AG04450 (cell line): ENCODE results near the gene SLC17A1. TPM values are rescaled to one million over a fixed set of nuclear protein-coding genes. Genes with fewer than 3 reads are reported as not detected.

ENCODE experiments used
- CTCF ChIA-PET: fragments of 300-600, 350-600 bp; formaldehyde crosslinking; extraction: SDS; loops from one replicate; lab custom pipeline; 2022; ENCODE audit warnings: antibody characterized with exemption, inconsistent platforms; lab: Charles Lee
- POLR2A ChIA-PET: fragments of 350-600 bp; formaldehyde crosslinking; extraction: SDS; loops from one replicate; lab custom pipeline; 2021; ENCODE audit warnings: antibody characterized with exemption, inconsistent platforms; lab: Yijun Ruan, JAX
- DNase-seq: peaks from one replicate; pipeline ENCODE4 v3.0.0-alpha.2; 2011; ENCODE audit warnings: low read depth, low spot score
- H3K27ac ChIP-seq: one replicate; pipeline ENCODE4 v1.5.1; 2012; ENCODE audit warnings: low read depth, low read length, control low read depth
- H3K27me3 ChIP-seq: one replicate; pipeline ENCODE4 v1.6.0; 2012; ENCODE audit warnings: low read length; ENCODE audit not compliant: control insufficient read depth, insufficient read depth
- H3K4me3 ChIP-seq: 2 replicates; pipeline ENCODE4 v1.5.1; 2011; ENCODE audit warnings: mild to moderate bottlenecking, low read depth, low read length, control low read depth
- H3K9me3 ChIP-seq: 2 replicates; pipeline ENCODE4 v1.5.1; 2012; ENCODE audit warnings: low read length; ENCODE audit not compliant: control insufficient read depth, insufficient read depth
- polyA plus RNA-seq: library from polyadenylated mRNA; depleted of rRNA; stranded (reverse); fragments of >200 nt; gene quantifications from 2 replicates; pipeline ENCODE4 v1.2.3, GENCODE V29; 2011
- TF ChIP-seq, protein P1 (sequence below): IDR thresholded peaks from 2 replicates; pipeline ENCODE4 v1.5.1; 2011; ENCODE audit warnings: low read depth, low read length, control low read depth, inconsistent platforms

Gene SLC17A1
- polyA plus RNA-seq, 1 experiment: not detected

DNA sequence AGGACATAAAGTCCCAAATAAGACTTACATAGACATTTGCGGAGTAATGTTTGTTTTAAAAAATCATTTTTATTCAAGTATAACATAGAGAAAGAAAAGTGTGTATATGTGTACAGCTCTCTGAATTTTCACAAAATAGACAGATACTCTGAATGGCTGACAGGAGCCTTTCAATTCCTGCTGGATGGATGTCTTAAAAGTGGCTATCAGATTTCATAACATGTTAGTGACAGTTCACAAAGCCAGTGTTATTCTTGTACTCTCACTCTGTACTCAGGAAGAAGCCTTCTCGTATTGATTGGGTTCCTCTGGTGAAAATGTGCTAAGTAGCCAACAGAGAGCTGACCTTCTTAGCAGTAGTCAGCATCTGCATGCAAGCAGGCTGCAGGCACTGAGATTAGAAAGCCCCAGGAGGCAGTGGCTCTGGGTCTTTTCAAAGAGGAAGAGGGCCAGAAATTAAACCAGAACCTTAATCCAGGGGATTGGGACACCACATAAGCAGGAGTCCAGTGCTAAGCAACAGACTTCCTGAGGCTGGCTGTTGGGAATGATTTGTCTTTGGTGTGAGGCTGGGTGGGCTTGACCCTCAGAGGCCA is 57.6 kb downstream of the SLC17A1 start:
- H3K27ac ChIP-seq: no peak overlapping the region
- DNase-seq: no peak
- H3K9me3 ChIP-seq: no peaks in the 10 kb centered on the region
- H3K27me3 ChIP-seq: no peaks in the 10 kb centered on the region
- H3K4me3 ChIP-seq: no peak overlapping the region
- ChIA-PET POLR2A (no interaction called here), CTCF (interaction anchor here (1.2 kb wide), 1 partner anchor 15 kb away, joined by 3 read pairs; no protein-coding TSS in a partner anchor)
- TF ChIP-seq, protein P1, sequence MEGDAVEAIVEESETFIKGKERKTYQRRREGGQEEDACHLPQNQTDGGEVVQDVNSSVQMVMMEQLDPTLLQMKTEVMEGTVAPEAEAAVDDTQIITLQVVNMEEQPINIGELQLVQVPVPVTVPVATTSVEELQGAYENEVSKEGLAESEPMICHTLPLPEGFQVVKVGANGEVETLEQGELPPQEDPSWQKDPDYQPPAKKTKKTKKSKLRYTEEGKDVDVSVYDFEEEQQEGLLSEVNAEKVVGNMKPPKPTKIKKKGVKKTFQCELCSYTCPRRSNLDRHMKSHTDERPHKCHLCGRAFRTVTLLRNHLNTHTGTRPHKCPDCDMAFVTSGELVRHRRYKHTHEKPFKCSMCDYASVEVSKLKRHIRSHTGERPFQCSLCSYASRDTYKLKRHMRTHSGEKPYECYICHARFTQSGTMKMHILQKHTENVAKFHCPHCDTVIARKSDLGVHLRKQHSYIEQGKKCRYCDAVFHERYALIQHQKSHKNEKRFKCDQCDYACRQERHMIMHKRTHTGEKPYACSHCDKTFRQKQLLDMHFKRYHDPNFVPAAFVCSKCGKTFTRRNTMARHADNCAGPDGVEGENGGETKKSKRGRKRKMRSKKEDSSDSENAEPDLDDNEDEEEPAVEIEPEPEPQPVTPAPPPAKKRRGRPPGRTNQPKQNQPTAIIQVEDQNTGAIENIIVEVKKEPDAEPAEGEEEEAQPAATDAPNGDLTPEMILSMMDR: no peak

DNA sequence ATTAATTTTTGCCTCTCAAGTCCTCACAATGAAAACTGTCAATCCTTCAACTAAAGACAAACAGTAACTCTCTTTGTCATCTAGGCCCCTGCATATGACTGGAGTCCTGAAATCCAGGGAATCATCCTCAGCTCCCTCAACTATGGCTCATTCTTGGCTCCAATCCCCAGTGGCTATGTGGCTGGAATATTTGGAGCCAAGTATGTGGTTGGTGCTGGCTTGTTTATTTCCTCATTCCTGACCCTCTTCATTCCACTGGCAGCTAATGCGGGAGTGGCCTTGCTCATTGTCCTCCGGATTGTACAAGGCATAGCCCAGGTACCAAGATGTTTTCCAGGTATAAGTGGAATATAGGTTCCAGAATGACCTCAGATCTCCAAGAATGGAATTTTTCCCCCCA is 61.9 kb downstream of the SLC17A1 start:
- no peak for DNase-seq
- no peaks in the 10 kb centered on the region for H3K27me3 ChIP-seq
- TF ChIP-seq, protein P1: no peak
- no peak overlapping the region for H3K27ac ChIP-seq
- no peaks in the 10 kb centered on the region for H3K9me3 ChIP-seq
- POLR2A ChIA-PET: no interaction called here
- CTCF ChIA-PET: no interaction called here
- H3K4me3 ChIP-seq: no peak overlapping the region

GRCh38 chr6:25768566-25768965 is 63.3 kb downstream of the SLC17A1 start:
- no peak for DNase-seq
- Histone ChIP-seq H3K4me3 (no peak overlapping the region), H3K27me3 (no peaks in the 10 kb centered on the region), H3K27ac (no peak overlapping the region), H3K9me3 (no peaks in the 10 kb centered on the region)
- POLR2A ChIA-PET: no interaction called here
- TF ChIP-seq, protein P1: no peak
- CTCF ChIA-PET: no interaction called here

DNA sequence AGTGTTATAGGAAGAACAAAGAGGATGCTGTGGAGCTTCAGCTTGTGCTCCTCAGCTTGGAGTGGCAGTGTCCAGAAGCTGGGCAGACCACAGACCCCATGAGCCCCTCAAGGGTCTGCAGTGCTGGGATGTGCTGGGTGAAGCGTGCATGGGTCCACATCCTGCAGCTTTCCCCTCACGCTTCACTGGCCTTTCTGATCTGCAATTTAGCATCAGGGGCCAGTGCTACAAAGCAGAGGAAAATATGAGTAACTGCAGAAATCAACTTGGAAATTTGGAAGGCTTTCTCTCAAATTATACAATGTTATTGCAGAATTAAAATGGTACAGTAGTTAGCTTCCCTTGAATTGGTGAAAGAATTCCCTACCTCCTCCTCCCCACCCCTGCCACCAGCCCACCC is 67.2 kb downstream of the SLC17A1 start:
- ChIA-PET CTCF (no interaction called here), POLR2A (no interaction called here)
- H3K4me3 ChIP-seq: no peak overlapping the region
- H3K27me3 ChIP-seq: no peaks in the 10 kb centered on the region
- H3K27ac ChIP-seq: no peak overlapping the region
- TF ChIP-seq, protein P1: no peak
- DNase-seq: no peak
- H3K9me3 ChIP-seq: no peaks in the 10 kb centered on the region

DNA sequence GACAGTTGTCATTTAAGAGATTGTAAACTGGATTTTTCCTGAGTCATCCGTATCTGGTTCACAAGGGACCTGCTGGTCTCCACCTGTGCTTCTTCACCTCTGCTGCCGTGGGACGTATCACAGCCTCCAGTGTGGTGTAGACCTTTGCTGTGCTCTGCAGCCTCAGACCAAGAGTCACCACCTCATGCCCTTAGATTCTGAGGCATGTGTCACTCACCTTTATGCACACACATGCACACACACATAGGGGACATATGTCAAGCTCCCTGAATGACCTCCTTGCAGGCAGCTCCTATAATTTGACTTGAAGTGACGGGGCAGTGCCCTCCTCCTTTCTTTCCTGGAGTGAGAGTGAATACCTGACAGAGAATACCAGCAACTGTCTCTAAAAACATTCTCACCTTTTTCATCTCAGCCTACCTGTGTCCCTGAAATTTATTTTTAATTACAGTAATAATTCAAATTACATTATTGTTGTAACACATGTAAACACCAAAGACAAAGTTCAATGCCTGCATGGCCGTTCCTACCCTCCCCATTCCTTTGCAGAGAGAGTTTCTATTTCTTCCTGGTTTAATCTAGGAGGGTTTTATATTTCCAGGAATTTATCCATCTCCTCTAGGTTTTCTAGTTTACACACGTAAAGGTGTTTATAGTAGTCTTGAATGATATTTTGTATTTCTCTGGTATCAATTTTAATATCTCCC is 73.8 kb downstream of the SLC17A1 start:
- no peak overlapping the region for H3K4me3 ChIP-seq
- no peak overlapping the region for H3K27ac ChIP-seq
- H3K9me3 ChIP-seq: no peaks in the 10 kb centered on the region
- POLR2A ChIA-PET: no interaction called here
- TF ChIP-seq, protein P1: no peak
- H3K27me3 ChIP-seq: no peaks in the 10 kb centered on the region
- no peak for DNase-seq
- CTCF ChIA-PET: no interaction called here
